Muscle of leg (tissue), 16 donors: ENCODE measurements around the gene IKZF1. TPM values are rescaled to one million over a fixed set of nuclear protein-coding genes. Genes with fewer than 3 reads are reported as not detected.
A peak's percentile ranks its signal among the peaks of the same experiment; 100 is the strongest.

Source experiments
- DNase-seq: peaks from one replicate; pipeline ENCODE4 v3.0.0; 2013
- H3K27ac ChIP-seq: one replicate; pipeline ENCODE4 v1.5.1; 2013; ENCODE audit warnings: mild to moderate bottlenecking, low read length, control low read depth
- H3K27me3 ChIP-seq: one replicate; pipeline ENCODE4 v1.6.1; 2013; ENCODE audit warnings: low read length; ENCODE audit not compliant: control insufficient read depth, insufficient read depth
- H3K36me3 ChIP-seq: one replicate; pipeline ENCODE4 v1.6.1; 2013; ENCODE audit warnings: low read length; ENCODE audit not compliant: control insufficient read depth, insufficient read depth
- H3K4me1 ChIP-seq: one replicate; pipeline ENCODE4 v1.6.1; 2013; ENCODE audit warnings: low read length; ENCODE audit not compliant: control insufficient read depth, insufficient read depth
- H3K4me3 ChIP-seq: one replicate; pipeline ENCODE4 v1.5.1; 2013; ENCODE audit warnings: low read length, control low read depth
- H3K9me3 ChIP-seq: replicated peaks from 2 replicates; pipeline ENCODE4 v1.6.1; 2013; ENCODE audit warnings: low read depth, low read length; ENCODE audit not compliant: control insufficient read depth
- WGBS: methylation state at CpG from one replicate; pipeline ENCODE4 v1.1.5; 2013; ENCODE audit warnings: missing lambda C conversion rate; ENCODE audit not compliant: insufficient coverage; 5-methylcytosine and 5-hydroxymethylcytosine counted together
- long read RNA-seq, 11 donors: transcript quantifications; one replicate each; lab custom pipeline, GENCODE V29; 2026
- polyA plus RNA-seq, 8 donors: library from polyadenylated mRNA; unstranded; fragments of 120-200 nt; gene quantifications; one replicate each; pipeline versions ENCODE4 v1.2.1 to v1.2.3, GENCODE V29; 2013; ENCODE audit warnings: inconsistent platforms in 1 of 8, low replicate concordance in 1 of 8; ENCODE audit not compliant: insufficient read length in 8 of 8, insufficient read depth in 1 of 8
- total RNA-seq: library from RNA; stranded (reverse); fragments of 120-200 nt; gene quantifications from one replicate; pipeline ENCODE4 v1.2.4, GENCODE V29; 2013

The IKZF1 gene
- 1.6 TPM for total RNA-seq
- 1 to 10 TPM; 1.1 to 2.1 (median 1.5) TPM for polyA plus RNA-seq
- long read RNA-seq, donor 1, result 0 reads
- long read RNA-seq, donor 2, result 0 reads
- long read RNA-seq, donor 3, result 0 reads
- long read RNA-seq, donor 4, result 0 reads
- long read RNA-seq, donor 5, result 0 reads
- long read RNA-seq, donor 6, result 0 reads
- long read RNA-seq, donor 7, result 0 reads
- long read RNA-seq, donor 8, result 0 reads
- long read RNA-seq, donor 9, result 0 reads
- long read RNA-seq, donor 10, result 0 reads
- long read RNA-seq, donor 11, result 0 reads

DNA sequence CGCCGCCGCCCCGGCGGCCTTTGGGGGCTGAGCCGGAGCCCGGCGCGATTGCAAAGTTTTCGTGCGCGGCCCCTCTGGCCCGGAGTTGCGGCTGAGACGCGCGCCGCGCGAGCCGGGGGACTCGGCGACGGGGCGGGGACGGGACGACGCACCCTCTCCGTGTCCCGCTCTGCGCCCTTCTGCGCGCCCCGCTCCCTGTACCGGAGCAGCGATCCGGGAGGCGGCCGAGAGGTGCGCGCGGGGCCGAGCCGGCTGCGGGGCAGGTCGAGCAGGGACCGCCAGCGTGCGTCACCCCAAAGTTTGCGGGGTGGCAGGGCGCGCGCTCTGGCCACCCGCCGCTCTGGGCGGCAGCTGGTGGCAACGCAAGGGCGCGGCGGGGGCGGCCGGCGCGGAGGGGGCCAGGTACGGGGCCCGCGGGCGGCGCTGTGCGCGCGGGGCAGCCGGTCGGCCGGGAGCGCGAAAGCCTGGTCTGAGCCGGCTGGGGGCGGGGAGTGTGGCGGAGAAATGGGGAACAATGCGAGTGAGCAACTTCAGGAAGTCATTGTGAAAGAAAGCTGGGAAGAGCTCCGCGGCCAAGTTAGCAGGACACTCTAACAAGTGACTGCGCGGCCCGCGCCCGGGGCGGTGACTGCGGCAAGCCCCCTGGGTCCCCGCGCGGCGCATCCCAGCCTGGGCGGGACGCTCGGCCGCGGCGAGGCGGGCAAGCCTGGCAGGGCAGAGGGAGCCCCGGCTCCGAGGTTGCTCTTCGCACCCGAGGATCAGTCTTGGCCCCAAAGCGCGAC, at the start of gene IKZF1:
IKZF1 (plus strand) TSS at position 588 of the 782 bp plus-strand sequence. CDS start 14,346 bp downstream, outside the sequence.
- H3K27me3 ChIP-seq, result peaks cover 60% of the 10 kb centered on the region
- H3K36me3 ChIP-seq, result no peaks in the 10 kb centered on the region
- under 1% methylated on average over 107 of the region's 107 CpGs for WGBS
- peak within 1 kb of the TSS; percentile 28 for H3K4me3 ChIP-seq
- no peaks in the 10 kb centered on the region for H3K4me1 ChIP-seq
- DNase-seq, result peak; percentile 61
- H3K9me3 ChIP-seq, result no peaks in the 10 kb centered on the region
- H3K27ac ChIP-seq, result peak within 1 kb of the TSS; percentile 13

DNA sequence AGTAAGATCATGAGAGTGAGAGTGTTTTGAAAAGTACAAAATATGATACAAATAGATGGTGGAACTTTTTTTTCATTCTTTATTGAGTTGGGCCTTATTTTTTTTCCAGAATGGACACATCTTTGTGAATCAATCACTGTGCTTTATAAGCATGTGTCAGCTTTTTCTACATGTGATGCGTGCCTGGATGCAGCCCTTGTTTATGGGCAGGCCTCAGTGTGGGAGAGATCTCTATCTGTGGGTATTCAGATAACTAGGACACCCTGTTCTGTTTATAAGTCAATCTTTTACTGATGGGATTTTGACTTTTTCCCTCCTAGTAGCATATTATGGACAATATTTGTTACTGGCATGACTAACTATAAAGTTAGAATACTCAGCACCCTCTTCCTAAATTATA, 42.9 kb upstream of the IKZF1 start:
- no peaks in the 10 kb centered on the region for H3K9me3 ChIP-seq
- H3K4me1 ChIP-seq, result no peaks in the 10 kb centered on the region
- WGBS, result no CpG with 5 or more reads among the region's 1 CpG
- no peak for DNase-seq
- H3K27me3 ChIP-seq, result no peaks in the 10 kb centered on the region
- no peaks in the 10 kb centered on the region for H3K36me3 ChIP-seq
- no peak overlapping the region for H3K27ac ChIP-seq
- no peak overlapping the region for H3K4me3 ChIP-seq

DNA sequence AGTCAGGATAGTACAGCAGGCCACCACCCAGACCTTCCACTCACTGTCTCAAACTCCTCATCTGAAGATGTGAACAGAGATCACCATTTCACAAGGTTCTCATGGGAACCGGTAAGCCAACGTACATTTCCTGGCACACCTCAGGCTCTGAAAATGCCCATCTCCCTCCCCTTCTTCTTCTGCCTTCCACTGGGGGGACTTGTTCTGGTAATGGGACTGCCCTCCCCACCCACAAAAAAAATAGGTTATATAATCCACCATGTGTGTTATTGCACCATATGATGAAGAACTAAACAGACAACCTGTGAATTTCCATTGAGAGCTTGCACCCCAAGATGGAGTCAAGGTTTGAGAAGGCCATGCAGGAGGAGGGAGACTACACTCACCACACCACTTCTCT, 42.1 kb upstream of the IKZF1 start:
- no peaks in the 10 kb centered on the region for H3K27me3 ChIP-seq
- H3K4me1 ChIP-seq, result no peaks in the 10 kb centered on the region
- no peak for DNase-seq
- no peak overlapping the region for H3K4me3 ChIP-seq
- no CpG with 5 or more reads among the region's 2 CpGs for WGBS
- H3K36me3 ChIP-seq, result no peaks in the 10 kb centered on the region
- no peak overlapping the region for H3K27ac ChIP-seq
- no peaks in the 10 kb centered on the region for H3K9me3 ChIP-seq

DNA sequence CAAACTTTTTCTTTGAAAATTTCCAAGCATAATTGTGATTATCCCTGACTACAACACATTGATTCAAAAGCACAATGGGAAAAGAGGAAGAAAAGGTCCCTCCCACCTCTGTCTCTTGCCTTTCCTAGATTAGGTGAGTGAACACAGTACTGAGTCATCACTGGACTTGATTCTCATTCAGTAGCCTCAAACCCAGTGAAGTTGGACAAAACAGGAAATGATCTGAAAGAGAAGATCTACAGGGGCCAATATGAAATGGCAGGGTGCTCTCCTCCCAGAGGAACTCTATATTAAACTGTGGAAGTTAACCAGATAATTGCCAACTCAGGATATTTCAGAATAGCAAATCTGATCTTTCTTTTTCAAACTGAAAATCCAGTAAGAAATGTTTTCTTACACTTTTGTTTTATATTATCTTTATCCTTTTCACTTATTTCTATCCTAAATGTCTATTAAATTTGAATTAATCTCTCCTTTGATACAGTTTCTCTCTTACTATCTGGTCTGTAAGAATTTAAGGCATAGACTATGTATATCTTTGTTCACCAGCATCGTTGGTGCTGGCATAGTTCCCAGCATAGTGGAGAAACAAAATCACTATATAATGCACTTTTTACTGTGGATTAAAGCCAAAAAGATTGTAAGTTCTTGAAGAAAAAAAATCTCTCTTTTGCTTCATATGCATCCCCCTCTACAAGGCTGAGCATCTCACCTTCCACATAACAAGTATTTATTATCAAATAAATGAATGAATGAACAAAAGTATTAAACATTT, 41.4 kb upstream of the IKZF1 start:
- no peak for DNase-seq
- Histone ChIP-seq H3K4me3 (no peak overlapping the region), H3K36me3 (no peaks in the 10 kb centered on the region), H3K27ac (no peak overlapping the region), H3K9me3 (no peaks in the 10 kb centered on the region), H3K27me3 (no peaks in the 10 kb centered on the region), H3K4me1 (no peaks in the 10 kb centered on the region)
- no CpG with 5 or more reads among the region's 1 CpG for WGBS

DNA sequence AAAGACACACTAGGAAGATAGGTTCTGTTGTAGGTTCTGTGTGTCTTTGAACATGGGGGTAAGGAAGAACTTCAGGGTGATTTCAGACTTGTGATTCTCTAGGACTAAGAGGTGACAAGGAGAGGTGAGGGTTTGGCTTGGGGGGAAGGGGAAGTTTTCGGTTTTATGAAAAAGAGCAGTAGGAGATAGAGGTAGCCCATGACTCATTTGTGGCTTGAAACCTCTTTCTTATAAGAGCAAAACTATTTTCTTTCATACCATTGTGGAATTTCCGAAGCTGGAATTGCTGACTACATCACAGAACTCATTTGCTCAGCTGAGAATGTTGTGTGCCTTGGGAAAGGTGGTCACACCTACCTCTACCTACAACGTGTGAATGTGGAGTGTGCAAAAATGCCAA, 39.6 kb upstream of the IKZF1 start:
- H3K36me3 ChIP-seq, result no peaks in the 10 kb centered on the region
- H3K9me3 ChIP-seq, result no peaks in the 10 kb centered on the region
- H3K4me1 ChIP-seq, result no peaks in the 10 kb centered on the region
- H3K27me3 ChIP-seq, result no peaks in the 10 kb centered on the region
- H3K27ac ChIP-seq, result no peak overlapping the region
- WGBS, result no CpG with 5 or more reads among the region's 3 CpGs
- no peak overlapping the region for H3K4me3 ChIP-seq
- no peak for DNase-seq

DNA sequence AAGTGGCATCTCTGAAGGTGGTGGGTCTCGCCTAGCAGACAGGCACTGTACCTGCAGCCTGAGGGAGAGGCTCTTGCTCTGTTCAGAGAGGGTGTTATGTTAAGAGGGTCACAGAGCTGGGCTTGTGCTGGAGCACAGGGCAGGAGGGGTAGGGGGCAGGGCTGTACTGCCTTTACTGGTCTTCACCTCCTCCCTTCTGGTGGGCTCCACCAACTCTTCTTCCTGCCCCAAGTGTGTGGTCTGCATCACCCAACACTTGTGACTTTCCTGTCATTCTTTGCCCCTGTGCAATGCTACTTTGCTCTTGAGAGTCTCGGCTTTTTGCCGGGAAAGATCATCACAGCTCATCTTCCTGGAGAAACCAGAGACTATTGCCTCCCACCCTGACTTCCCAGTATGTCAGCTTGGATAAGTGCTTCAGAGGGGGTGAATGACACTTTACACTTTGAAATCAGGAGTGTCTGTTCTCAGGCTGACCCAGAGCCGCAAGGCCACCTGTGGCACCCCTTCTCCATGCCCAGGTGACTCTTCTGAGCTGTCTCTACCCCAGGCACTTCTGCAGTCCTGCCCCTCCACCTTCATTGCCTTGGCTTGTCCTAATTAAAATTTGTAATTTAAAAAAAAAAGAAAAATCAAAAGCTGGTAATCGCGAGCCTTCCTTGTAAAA, 38.4 kb upstream of the IKZF1 start:
- no peaks in the 10 kb centered on the region for H3K9me3 ChIP-seq
- 83% methylated on average over 3 of the region's 6 CpGs for WGBS
- DNase-seq, result no peak
- H3K27me3 ChIP-seq, result no peaks in the 10 kb centered on the region
- no peak overlapping the region for H3K27ac ChIP-seq
- H3K4me3 ChIP-seq, result no peak overlapping the region
- H3K4me1 ChIP-seq, result no peaks in the 10 kb centered on the region
- H3K36me3 ChIP-seq, result no peaks in the 10 kb centered on the region

DNA sequence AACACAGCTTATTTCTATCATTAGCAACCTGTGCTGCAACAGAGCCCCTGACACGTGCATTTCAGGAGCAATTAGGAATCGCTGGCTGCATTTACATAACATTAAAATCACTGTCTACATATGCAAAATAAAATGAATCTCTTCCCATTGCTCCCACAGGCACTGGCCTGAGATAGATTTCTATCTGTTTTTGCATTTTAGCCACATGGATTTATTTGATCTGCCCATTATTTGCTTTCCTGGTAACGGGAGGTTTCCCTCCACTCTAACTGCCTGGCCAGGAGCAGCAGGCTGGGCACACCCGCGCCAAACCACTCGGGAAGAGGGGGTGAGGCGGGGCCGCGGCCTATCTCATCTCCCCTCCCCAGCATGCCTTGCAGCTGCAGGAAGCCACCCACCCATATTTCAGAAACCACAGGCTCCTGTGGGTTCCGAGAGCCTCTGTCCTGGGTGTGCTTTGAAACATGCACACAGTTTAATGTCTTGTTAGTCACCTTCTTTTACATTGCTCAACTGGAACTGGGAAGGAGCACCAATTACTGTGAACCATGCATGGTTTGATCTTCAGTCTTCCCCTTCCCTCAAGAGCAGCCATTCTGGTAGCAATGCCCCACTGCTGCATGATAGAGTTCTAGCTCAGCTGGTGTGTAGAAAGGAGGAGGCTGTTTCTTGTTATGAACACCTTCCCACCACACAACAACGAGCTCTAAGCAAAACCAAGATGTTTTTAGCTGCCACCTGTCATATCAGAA, 37.7 kb upstream of the IKZF1 start:
- DNase-seq, result no peak
- Histone ChIP-seq H3K27ac (no peak overlapping the region), H3K4me1 (no peaks in the 10 kb centered on the region)

DNA sequence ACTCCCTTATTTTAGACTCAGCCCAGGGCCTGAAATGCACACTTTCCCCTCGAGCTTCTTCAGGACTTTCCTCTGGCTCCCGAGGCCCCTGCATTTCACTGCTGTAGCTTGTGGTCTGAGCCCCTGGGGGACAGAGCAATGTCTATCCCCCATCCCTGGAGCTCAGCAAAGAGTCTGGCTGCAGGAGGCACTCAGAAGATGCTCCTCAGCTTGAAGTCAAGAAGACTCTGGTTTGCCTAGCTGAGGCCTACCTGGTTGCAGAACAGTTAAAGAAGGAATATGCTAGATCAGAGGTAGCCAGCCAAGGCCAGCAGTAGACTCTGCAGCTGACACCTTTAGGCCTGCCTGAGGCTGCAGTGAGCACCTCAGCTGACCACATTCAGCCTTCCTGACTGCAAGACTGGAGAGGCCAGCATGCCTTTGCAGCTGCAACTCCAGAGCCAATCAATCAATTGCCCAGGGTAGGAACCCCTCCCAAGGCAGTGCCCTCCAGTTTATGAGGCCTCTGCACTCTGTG, 36.9 kb upstream of the IKZF1 start:
- no peak overlapping the region for H3K4me3 ChIP-seq
- H3K36me3 ChIP-seq, result no peaks in the 10 kb centered on the region
- WGBS, result 56% methylated on average over 2 of the region's 2 CpGs
- H3K27me3 ChIP-seq, result no peaks in the 10 kb centered on the region
- DNase-seq, result no peak
- H3K4me1 ChIP-seq, result no peaks in the 10 kb centered on the region
- H3K9me3 ChIP-seq, result no peaks in the 10 kb centered on the region
- no peak overlapping the region for H3K27ac ChIP-seq

More for the DNA sequence above, 37.7 kb upstream of the IKZF1 start:
- no peak overlapping the region for H3K4me3 ChIP-seq
- H3K9me3 ChIP-seq, result no peaks in the 10 kb centered on the region
- H3K27me3 ChIP-seq, result no peaks in the 10 kb centered on the region
- no peaks in the 10 kb centered on the region for H3K36me3 ChIP-seq
- WGBS, result 48% methylated on average over 8 of the region's 11 CpGs

DNA sequence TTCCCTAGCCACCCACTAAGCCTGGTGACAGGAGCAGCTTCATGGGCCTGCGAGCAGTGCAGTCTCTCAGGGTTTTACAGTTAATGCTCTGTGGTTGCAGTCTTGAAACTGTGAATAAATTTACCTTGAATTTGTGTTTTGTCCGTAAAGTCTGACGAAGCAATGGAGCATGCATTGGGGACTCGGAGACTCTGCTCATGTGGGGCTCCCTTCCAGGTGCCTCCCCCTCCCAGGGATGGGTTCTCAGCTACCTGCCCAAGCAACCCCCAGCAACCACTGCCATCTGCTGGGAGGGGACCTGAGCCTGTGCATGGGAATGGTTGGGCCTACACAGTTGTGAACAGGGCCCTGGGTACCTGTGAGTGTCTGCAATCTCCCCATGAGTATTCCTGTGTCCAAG, 36.3 kb upstream of the IKZF1 start:
- H3K27ac ChIP-seq, result no peak overlapping the region
- no peaks in the 10 kb centered on the region for H3K36me3 ChIP-seq
- no peak overlapping the region for H3K4me3 ChIP-seq
- H3K4me1 ChIP-seq, result no peaks in the 10 kb centered on the region
- DNase-seq, result no peak
- 72% methylated on average over 3 of the region's 4 CpGs for WGBS
- no peaks in the 10 kb centered on the region for H3K27me3 ChIP-seq
- no peaks in the 10 kb centered on the region for H3K9me3 ChIP-seq
